AG04450 (cell line): ENCODE measurements around the gene RRM2. TPM values are rescaled to one million over a fixed set of nuclear protein-coding genes. Genes with fewer than 3 reads are reported as not detected.
A peak's percentile ranks its signal among the peaks of the same experiment; 100 is the strongest.

Experiments used
- CTCF ChIA-PET: fragments of 300-600, 350-600 bp; formaldehyde crosslinking; extraction: SDS; loops from one replicate; lab custom pipeline; 2022; ENCODE audit warnings: antibody characterized with exemption, inconsistent platforms; lab: Charles Lee
- POLR2A ChIA-PET: fragments of 350-600 bp; formaldehyde crosslinking; extraction: SDS; loops from one replicate; lab custom pipeline; 2021; ENCODE audit warnings: antibody characterized with exemption, inconsistent platforms; lab: Yijun Ruan, JAX
- DNase-seq: peaks from one replicate; pipeline ENCODE4 v3.0.0-alpha.2; 2011; ENCODE audit warnings: low read depth, low spot score
- H3K27ac ChIP-seq: one replicate; pipeline ENCODE4 v1.5.1; 2012; ENCODE audit warnings: low read depth, low read length, control low read depth
- H3K27me3 ChIP-seq: one replicate; pipeline ENCODE4 v1.6.0; 2012; ENCODE audit warnings: low read length; ENCODE audit not compliant: control insufficient read depth, insufficient read depth
- H3K4me3 ChIP-seq: 2 replicates; pipeline ENCODE4 v1.5.1; 2011; ENCODE audit warnings: mild to moderate bottlenecking, low read depth, low read length, control low read depth
- H3K9me3 ChIP-seq: 2 replicates; pipeline ENCODE4 v1.5.1; 2012; ENCODE audit warnings: low read length; ENCODE audit not compliant: control insufficient read depth, insufficient read depth
- CTCF ChIP-seq: IDR thresholded peaks from 2 replicates; pipeline ENCODE4 v1.5.1; 2011; ENCODE audit warnings: low read depth, low read length, control low read depth, inconsistent platforms
- polyA plus RNA-seq: library from polyadenylated mRNA; depleted of rRNA; stranded (reverse); fragments of >200 nt; gene quantifications from 2 replicates; pipeline ENCODE4 v1.2.3, GENCODE V29; 2011

RRM2 gene
- polyA plus RNA-seq, 1 experiment = 21.7 TPM

- no peaks in the 10 kb centered on the region for H3K27me3 ChIP-seq
- TF ChIP-seq CTCF = no peak
- POLR2A ChIA-PET = interaction anchor here (0.5 kb wide), 1 partner anchor 258 kb away, joined by 3 read pairs; no protein-coding TSS in a partner anchor
- no peaks in the 10 kb centered on the region for H3K9me3 ChIP-seq
- no peak overlapping the region for H3K27ac ChIP-seq
- CTCF ChIA-PET = interaction anchor here (0.6 to 8.5 kb wide), 5 partner anchors 15 to 308 kb away, joined by 3 to 171 read pairs (median 10); no protein-coding TSS in a partner anchor
- DNase-seq = no peak
- no peak overlapping the region for H3K4me3 ChIP-seq
These were observed 4.1 kb downstream of the RRM2 start for GRCh38 chr2:10126632-10127026.

GRCh38 chr2:10128420-10128819 is 5.9 kb downstream of the RRM2 start:
- Histone ChIP-seq H3K27ac (no peak overlapping the region), H3K27me3 (no peaks in the 10 kb centered on the region), H3K4me3 (no peak overlapping the region), H3K9me3 (no peaks in the 10 kb centered on the region)
- no peak for TF ChIP-seq CTCF
- CTCF ChIA-PET = interaction anchor here (0.7 to 8.5 kb wide), 3 partner anchors 276 to 306 kb away, joined by 3 to 171 read pairs (median 140); no protein-coding TSS in a partner anchor
- DNase-seq = no peak
- POLR2A ChIA-PET = no interaction called here

DNA sequence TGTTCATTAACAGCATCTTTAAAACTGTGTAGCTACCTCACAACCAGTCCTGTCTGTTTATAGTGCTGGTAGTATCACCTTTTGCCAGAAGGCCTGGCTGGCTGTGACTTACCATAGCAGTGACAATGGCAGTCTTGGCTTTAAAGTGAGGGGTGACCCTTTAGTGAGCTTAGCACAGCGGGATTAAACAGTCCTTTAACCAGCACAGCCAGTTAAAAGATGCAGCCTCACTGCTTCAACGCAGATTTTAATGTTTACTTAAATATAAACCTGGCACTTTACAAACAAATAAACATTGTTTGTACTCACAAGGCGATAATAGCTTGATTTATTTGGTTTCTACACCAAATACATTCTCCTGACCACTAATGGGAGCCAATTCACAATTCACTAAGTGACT is 7.0 kb downstream of the RRM2 start:
- Histone ChIP-seq H3K9me3 (no peaks in the 10 kb centered on the region), H3K27ac (no peak overlapping the region), H3K4me3 (no peak overlapping the region), H3K27me3 (no peaks in the 10 kb centered on the region)
- CTCF ChIA-PET = interaction anchor here (7.0 to 8.5 kb wide), 2 partner anchors 279 to 305 kb away, joined by 140 to 171 read pairs; no protein-coding TSS in a partner anchor
- no peak for DNase-seq
- POLR2A ChIA-PET = interaction anchor here (0.6 kb wide), 1 partner anchor 163 kb away, joined by 4 read pairs; no protein-coding TSS in a partner anchor
- no peak for TF ChIP-seq CTCF

- ChIA-PET POLR2A (interaction anchor here (0.9 kb wide), 1 partner anchor 8 kb away, joined by 3 read pairs; no protein-coding TSS in a partner anchor), CTCF (interaction anchor here (1.6 kb wide), 1 partner anchor 8 kb away, joined by 3 read pairs; no protein-coding TSS in a partner anchor)
- H3K4me3 ChIP-seq = no peak overlapping the region
- no peak for DNase-seq
- no peak overlapping the region for H3K27ac ChIP-seq
- no peaks in the 10 kb centered on the region for H3K9me3 ChIP-seq
- H3K27me3 ChIP-seq = no peaks in the 10 kb centered on the region
- no peak for TF ChIP-seq CTCF
These were observed 9.6 kb downstream of the RRM2 start for GRCh38 chr2:10132043-10132575.

GRCh38 chr2:10132596-10132995 is 10.1 kb downstream of the RRM2 start:
- TF ChIP-seq CTCF = no peak
- DNase-seq = no peak
- ChIA-PET CTCF (interaction anchor here (3.7 kb wide), 1 partner anchor 8 kb away, joined by 16 read pairs; no protein-coding TSS in a partner anchor), POLR2A (interaction anchor here (0.9 kb wide), 1 partner anchor 9 kb away, joined by 3 read pairs; no protein-coding TSS in a partner anchor)
- Histone ChIP-seq H3K27ac (peak overlapping the region; percentile 4), H3K4me3 (no peak overlapping the region), H3K9me3 (no peaks in the 10 kb centered on the region), H3K27me3 (no peaks in the 10 kb centered on the region)
